ENCODE data around the gene TBX6. TPM values are rescaled to one million over a fixed set of nuclear protein-coding genes. Genes with fewer than 3 reads are reported as not detected.

TBX6 gene
- total RNA-seq, 1 experiment from 2014 or later = 2.9 TPM

- Histone ChIP-seq H3K27me3 (ENCODE audit: control insufficient read depth, insufficient read depth, low read length) (no peaks in the 10 kb centered on the region), H3K4me3 (ENCODE audit: insufficient read depth, low read depth, low read length) (no peak overlapping the region), H3K36me3 (replicated peaks; ENCODE audit: control insufficient read depth, insufficient read depth, low read length) (peaks cover 33% of the 10 kb centered on the region)
- no peak for DNase-seq
Observed at GRCh38 chr16:30068333-30068732, 23.4 kb downstream of the TBX6 start.

GRCh38 chr16:30067584-30067916 lies 24.2 kb downstream of the TBX6 start:
- H3K36me3 ChIP-seq (replicated peaks; ENCODE audit: control insufficient read depth, insufficient read depth, low read length) = peaks cover 33% of the 10 kb centered on the region

DNA sequence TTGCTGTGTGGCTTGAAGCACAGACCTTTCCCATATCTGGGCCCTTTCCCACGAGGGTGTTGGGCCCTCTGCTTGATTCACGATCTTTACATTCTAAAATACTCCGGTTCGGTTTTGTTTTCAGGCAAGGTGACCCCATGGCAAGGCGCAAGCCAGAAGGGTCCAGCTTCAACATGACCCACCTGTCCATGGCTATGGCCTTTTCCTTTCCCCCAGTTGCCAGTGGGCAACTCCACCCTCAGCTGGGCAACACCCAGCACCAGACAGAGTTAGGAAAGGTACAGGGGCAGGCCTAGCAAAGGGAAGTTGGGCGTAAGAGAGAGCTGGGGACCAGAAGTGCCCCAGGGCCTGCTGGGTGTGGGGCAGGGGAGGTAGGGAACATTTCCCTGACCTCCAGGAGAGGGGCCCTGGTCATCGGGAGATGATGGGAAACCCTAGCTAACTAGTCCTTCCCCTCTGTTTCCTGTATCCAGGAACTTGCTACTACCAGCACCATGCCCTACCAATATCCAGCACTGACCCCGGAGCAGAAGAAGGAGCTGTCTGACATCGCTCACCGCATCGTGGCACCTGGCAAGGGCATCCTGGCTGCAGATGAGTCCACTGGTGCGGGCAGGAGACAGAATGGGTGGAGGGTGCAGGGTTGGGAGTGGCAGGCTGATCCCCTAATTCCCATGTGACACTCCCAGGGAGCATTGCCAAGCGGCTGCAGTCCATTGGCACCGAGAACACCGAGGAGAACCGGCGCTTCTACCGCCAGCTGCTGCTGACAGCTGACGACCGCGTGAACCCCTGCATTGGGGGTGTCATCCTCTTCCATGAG lies 24.8 kb downstream of the TBX6 start:
- no peak for DNase-seq
- H3K36me3 ChIP-seq (replicated peaks; ENCODE audit: control insufficient read depth, insufficient read depth, low read length) = peaks cover 33% of the 10 kb centered on the region
- no peaks in the 10 kb centered on the region for H3K27me3 ChIP-seq (ENCODE audit: control insufficient read depth, insufficient read depth, low read length)
- peak overlapping the region; percentile 99 for H3K4me3 ChIP-seq (ENCODE audit: insufficient read depth, low read depth, low read length)

More at GRCh38 chr16:30067584-30067916, 24.2 kb downstream of the TBX6 start:
- DNase-seq = no peak
- Histone ChIP-seq H3K4me3 (ENCODE audit: insufficient read depth, low read depth, low read length) (no peak overlapping the region), H3K27me3 (ENCODE audit: control insufficient read depth, insufficient read depth, low read length) (no peaks in the 10 kb centered on the region)

DNA sequence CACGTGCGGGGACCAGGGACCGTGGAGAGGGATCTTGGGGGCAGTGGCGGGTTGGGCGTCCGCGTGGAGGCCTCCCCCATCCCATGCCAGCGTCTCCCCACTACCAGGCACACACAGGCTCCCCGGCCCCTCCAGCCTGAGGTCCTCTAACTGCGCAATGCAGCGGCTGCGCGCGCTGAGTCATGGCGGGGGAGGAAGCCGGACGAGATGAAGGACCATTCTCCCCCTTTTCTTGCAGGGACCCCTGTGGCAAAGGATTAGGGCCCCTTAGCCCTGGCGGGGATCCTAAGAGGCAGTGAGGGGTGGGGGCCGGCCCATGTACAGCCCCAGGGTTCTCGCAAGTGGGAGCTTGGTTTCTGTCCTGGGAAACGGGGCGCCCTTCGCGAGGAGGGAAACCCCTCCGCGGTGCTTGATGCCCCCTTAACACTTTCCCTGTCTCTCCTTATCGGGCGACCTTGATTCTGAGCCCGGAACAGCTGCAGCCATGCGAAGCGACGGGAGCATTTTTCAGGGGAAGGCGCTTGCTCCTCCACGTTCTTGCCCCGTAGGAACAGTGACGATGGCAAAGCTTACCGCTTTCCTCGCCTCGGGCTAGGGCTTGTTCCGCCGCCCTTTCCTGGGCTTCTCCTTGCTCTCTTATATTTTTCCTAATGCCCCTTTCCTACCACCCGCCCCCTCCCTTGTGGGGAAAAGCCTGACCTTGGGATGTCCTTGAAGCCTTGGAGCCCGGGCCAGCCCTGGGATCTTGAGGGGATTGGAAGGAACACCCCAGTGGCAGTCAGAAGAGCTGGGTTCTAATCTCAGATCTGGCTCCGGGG lies 25.6 kb downstream of the TBX6 start:
- peaks cover 33% of the 10 kb centered on the region for H3K36me3 ChIP-seq (replicated peaks; ENCODE audit: control insufficient read depth, insufficient read depth, low read length)
- H3K27me3 ChIP-seq (ENCODE audit: control insufficient read depth, insufficient read depth, low read length) = no peaks in the 10 kb centered on the region
- no peak for DNase-seq
- H3K4me3 ChIP-seq (ENCODE audit: insufficient read depth, low read depth, low read length) = peak overlapping the region; percentile 99

DNA sequence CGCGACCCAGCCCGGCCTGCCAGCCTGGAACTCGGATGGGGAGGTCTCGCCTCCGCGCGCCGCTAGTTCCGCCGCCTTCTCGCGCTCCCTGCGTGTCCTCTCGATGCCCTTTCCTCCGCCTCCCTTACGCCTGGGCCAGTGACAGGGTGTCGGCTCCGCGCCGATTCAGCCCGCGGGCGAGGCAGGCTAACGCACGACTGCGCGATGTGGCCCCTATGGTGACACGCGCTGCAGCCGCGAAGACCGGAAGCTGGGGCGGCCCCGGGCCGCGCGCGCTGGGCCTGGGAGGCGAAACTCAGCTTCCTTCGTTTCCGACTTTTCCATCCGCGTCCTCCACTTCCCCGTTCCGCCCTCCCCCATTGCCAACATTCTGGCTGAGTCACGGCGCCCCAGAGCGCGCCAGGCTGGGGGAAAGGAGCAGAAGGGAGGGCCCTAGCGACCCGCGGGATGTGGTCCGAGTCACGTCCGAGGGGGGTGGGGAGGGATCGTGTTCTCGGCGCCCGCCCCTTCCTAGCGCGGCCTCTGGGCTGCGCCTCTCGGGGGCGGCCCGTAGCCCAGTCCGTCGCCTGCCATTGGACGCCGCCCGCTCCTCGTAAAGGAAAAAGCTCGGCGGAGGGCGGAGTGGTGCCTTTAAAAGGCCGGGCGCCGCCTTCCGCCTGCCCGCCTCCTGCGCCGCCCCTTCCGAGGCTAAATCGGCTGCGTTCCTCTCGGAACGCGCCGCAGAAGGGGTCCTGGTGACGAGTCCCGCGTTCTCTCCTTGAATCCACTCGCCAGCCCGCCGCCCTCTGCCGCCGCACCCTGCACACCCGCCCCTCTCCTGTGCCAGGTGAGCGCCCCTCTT lies 26.4 kb downstream of the TBX6 start, which contains the start of gene ALDOA:
TSS of gene ALDOA (plus strand) at position 659 of the 841 bp plus-strand sequence. CDS start 1,138 bp downstream, outside the sequence.
- Histone ChIP-seq H3K27me3 (ENCODE audit: control insufficient read depth, insufficient read depth, low read length) (no peaks in the 10 kb centered on the region), H3K4me3 (ENCODE audit: insufficient read depth, low read depth, low read length) (peak within 1 kb of the TSS; percentile 99), H3K36me3 (replicated peaks; ENCODE audit: control insufficient read depth, insufficient read depth, low read length) (peaks cover 30% of the 10 kb centered on the region)
- DNase-seq = peak; percentile 99

GRCh38 chr16:30064729-30065101 lies 27.0 kb downstream of the TBX6 start:
- no peak for DNase-seq
- H3K4me3 ChIP-seq (ENCODE audit: insufficient read depth, low read depth, low read length) = peak overlapping the region; percentile 99
- H3K36me3 ChIP-seq (replicated peaks; ENCODE audit: control insufficient read depth, insufficient read depth, low read length) = peaks cover 25% of the 10 kb centered on the region
- no peaks in the 10 kb centered on the region for H3K27me3 ChIP-seq (ENCODE audit: control insufficient read depth, insufficient read depth, low read length)

DNA sequence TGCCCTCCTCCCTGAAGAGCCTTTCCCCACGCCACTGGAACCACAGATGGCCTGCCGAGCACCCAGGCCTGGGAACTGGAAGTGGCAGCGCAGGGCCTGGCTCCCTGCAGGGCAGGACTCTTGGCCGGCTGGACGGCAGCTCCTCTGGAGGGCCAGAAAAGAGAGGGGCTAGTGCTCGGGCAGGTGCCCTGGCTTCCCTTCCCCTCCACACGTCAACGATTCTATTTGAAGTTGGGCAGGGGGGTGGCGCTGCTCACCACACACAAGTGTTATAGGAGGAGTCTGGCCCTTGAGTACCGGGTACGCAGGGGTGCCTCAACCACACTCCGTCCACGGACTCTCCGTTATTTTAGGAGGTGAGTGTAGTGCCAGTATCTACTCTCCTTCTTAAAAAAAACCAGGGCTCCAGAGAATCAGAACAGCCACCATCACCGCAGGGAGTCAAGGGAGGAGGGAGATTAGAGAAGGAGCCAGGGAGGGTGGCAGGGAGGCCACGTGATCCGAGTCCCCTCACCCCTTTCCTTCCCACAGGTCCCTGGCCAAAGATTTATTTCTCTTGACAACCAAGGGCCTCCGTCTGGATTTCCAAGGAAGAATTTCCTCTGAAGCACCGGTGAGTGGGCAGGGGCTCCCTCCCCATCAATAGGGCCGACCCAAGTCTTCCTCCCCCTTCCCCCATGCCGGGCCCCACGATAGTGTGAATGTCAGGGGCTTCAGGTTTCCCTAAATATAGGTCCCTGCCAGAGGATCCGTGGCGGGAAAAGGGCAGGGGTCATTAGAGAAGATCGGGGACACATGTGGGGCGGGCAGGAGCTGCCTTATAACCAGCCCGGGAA lies 27.6 kb downstream of the TBX6 start:
- Histone ChIP-seq H3K36me3 (replicated peaks; ENCODE audit: control insufficient read depth, insufficient read depth, low read length) (peaks cover 19% of the 10 kb centered on the region), H3K4me3 (ENCODE audit: insufficient read depth, low read depth, low read length) (peak overlapping the region; percentile 99), H3K27me3 (ENCODE audit: control insufficient read depth, insufficient read depth, low read length) (no peaks in the 10 kb centered on the region)
- DNase-seq = peak; percentile 88

DNA sequence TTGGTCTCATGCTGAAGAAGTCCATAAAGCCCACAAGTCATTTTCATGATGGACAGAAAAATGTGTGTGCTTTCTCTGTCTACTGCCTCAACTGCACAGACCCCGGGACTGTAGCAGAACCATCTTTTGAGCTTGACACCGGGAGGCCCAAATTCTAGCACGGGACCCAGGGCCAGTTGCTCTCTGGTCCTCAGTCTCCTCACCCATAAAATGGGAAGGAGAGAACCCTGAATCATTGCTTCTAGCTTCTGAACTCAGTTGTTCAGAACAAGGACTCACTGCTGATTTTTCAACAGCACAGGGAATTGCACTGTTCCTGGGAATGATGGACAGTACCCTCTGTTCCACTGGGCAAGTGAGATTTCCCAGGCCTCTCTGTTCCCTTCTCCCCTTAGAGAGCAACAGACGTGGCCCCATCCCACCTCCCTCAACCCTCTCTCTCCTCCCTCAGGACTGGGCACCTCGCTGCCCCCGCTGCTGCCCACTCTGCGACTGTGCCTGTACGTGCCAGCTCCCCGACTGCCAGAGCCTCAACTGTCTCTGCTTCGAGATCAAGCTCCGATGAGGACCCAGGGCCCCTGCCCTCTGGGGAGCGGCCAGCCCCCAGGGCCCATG lies 28.3 kb downstream of the TBX6 start:
- Histone ChIP-seq H3K27me3 (ENCODE audit: control insufficient read depth, insufficient read depth, low read length) (no peaks in the 10 kb centered on the region), H3K36me3 (replicated peaks; ENCODE audit: control insufficient read depth, insufficient read depth, low read length) (peaks cover 12% of the 10 kb centered on the region), H3K4me3 (ENCODE audit: insufficient read depth, low read depth, low read length) (peak overlapping the region; percentile 99)
- DNase-seq = peak; percentile 4

- Histone ChIP-seq H3K4me3 (ENCODE audit: insufficient read depth, low read depth, low read length) (no peak overlapping the region), H3K36me3 (replicated peaks; ENCODE audit: control insufficient read depth, insufficient read depth, low read length) (no peaks in the 10 kb centered on the region), H3K27me3 (ENCODE audit: control insufficient read depth, insufficient read depth, low read length) (no peaks in the 10 kb centered on the region)
- no peak for DNase-seq
Observed at GRCh38 chr16:30060836-30061554, 30.7 kb downstream of the TBX6 start.

GRCh38 chr16:30060346-30060745 lies 31.4 kb downstream of the TBX6 start:
- no peaks in the 10 kb centered on the region for H3K27me3 ChIP-seq (ENCODE audit: control insufficient read depth, insufficient read depth, low read length)
- no peak for DNase-seq
- H3K36me3 ChIP-seq (replicated peaks; ENCODE audit: control insufficient read depth, insufficient read depth, low read length) = no peaks in the 10 kb centered on the region
- no peak overlapping the region for H3K4me3 ChIP-seq (ENCODE audit: insufficient read depth, low read depth, low read length)

GRCh38 chr16:30054959-30055553 lies 36.7 kb downstream of the TBX6 start:
- H3K4me3 ChIP-seq (ENCODE audit: insufficient read depth, low read depth, low read length) = no peak overlapping the region
- H3K27me3 ChIP-seq (ENCODE audit: control insufficient read depth, insufficient read depth, low read length) = no peaks in the 10 kb centered on the region
- DNase-seq = peak; percentile 90
- H3K36me3 ChIP-seq (replicated peaks; ENCODE audit: control insufficient read depth, insufficient read depth, low read length) = no peaks in the 10 kb centered on the region

GRCh38 chr16:30054451-30054850 lies 37.3 kb downstream of the TBX6 start:
- peak; percentile 39 for DNase-seq
- H3K36me3 ChIP-seq (replicated peaks; ENCODE audit: control insufficient read depth, insufficient read depth, low read length) = no peaks in the 10 kb centered on the region
- H3K27me3 ChIP-seq (ENCODE audit: control insufficient read depth, insufficient read depth, low read length) = no peaks in the 10 kb centered on the region
- H3K4me3 ChIP-seq (ENCODE audit: insufficient read depth, low read depth, low read length) = no peak overlapping the region

All from H7 (cell line).